ENCODE results near the gene CES3.

- TF ChIP-seq POLR2A (IDR thresholded peaks at IDR 0.05; ENCODE audit: low read depth, low read length) (no peak), TAF1 (IDR thresholded peaks at IDR 0.05; ENCODE audit: borderline replicate concordance, low read depth, low read length) (no peak)
Observed at GRCh38 chr16:67015313-67015731, 54.3 kb downstream of the CES3 start.
